DMS53 treated with DMSO at 0.1 percent for 48 hours (cell line): ENCODE data around the gene ABCC8.

Experiments used
- DNase-seq: peaks from one replicate; lab custom pipeline; 2025; ENCODE audit not compliant: unreplicated experiment; lab: John Stamatoyannopoulos, UW

The ABCC8 gene

DNA sequence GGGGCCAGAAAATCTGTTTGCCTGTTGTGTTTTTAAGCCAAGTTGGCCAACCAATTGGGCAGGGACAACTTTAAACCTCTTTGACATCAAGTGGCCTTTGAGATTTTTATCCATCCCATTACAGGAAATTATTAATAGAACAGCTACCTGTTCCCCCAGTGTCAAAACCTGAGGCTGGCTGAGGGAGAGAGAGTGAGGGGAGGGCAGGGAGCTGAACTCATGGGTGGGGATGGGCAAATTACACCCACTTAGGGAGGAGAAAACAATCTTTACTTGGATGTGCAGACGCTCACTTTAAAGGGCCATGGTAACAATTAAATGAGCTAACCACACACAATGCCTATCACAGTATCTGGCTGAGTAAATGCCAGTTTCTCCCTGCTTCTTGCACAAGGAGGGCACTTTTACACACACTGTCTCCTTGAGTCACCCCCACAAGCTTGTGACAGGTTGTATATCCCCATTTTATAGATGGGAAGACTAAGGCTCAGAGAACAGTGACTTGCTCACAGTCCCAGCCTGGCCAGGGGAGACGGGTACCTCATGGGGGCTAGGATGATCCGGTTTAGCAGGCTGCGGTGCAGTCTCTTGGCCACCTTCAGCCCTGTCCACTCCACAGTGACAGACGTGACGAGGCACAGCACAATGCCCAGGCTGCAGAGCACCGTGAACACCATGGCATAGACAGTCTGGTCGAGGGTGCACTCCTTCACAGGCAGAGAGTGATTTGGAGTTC lies 70.4 kb downstream of the ABCC8 start:
- no peak for DNase-seq

DNA sequence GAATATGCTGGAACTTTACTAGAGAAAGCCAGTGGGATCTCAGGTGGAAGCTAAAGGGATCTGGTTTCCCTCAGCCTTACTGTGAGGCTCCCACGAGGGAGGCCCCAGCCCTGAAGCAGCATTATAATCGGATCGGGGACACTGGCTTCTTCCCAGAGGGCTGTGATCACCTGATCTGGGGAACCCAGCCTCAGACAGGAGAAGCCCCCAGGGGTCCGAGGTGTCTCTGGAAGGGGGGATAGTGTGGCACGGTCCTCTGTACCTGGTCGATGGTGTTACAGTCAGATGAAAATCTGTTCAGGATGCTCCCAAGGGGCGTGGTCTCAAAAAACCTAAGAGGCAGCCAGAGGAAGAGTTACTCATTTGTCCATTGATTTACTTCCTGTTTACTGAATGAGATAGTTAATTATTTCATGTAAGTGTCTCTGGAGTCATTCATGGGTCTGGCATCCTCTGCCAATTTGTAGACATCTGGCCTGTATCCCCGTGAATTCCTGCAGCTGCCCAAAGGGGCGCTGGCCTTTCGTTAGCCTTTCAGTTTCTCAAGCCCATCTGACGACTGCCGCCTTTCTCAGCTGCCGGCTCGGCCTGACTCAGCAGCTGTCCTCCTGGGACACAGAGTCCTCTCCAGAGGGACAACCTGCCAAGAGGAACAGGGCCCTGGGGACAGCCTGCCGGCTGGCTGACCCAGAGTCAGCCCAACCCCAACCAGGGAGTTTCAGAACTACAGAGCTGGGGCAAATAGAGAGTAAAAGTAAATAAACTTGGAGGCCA lies 71.2 kb downstream of the ABCC8 start:
- DNase-seq, result peak; percentile 91

DNA sequence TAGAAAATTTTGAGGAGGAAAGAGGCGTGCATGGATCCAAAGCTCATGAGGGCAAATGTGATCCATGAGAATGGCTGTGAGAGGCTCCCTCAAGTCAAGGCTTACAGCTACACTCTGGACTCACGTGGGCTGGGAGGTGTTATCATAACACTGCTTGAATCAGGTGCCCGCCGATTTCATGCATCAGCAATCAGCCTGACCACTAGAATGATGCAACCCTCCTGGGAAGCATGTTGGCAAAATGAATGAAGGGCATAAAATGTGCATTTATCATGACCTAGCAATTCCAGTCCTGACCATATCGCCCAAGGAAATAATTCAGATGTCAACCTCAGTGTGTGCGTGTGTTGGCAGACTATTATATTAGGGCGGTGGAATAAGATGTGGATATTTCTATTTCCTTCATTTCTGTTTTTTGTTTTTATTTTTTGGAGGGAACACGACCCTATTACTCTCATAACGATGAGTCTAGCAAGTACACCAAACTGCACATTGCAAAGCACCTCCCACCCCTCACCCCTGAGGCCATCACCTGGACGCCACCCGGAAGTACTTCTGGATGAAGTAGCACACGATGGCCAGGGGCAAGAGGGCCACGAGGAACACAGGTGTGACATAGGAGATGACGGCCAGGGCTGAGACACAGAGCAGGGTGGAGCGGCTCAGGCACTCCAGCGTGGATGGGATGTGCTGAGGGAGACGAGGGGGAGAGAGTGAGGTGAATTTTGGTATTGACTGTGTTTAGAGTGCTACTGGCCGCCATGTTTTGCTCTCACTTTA lies 72.5 kb downstream of the ABCC8 start:
- DNase-seq, result no peak

DNA sequence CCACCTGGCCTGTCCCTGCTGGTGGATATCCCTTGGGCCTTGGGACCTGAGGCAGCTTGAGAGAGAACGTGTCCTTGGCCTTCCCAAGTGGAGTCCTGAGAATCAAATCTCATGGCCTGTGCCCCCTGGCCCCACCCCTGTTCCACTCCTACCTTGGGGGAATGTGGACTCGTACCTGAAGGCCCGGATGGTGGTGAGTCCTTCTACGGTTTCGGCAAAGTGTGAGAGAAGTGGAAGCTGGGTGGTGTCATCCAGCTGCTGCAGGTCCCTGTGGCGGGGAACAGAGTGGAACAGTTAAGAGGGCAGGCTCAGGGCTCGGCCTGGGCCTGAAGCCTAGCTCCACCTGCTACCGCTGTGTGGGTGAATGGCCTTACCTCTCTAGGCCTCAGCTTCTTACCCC lies 74.2 kb downstream of the ABCC8 start:
- DNase-seq, result no peak

DNA sequence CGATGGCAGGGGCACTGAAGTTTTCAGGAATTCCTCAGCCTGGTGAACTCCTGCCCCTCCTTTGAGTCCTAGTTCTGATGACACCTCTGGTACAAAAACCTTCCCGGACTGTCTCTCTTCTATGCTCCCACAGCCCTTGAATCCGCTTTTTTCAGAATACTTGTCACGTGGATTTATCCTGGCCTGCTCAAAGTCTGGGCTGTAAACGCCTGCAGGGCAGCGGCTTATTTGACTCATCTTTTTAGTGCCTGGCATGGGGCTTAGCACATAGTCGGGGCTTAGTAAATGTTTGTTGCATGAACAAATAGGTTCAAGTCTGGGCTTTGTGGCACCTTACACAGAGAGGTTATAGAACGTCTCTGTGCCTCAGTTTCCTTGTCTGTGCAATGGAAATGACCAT lies 74.8 kb downstream of the ABCC8 start:
- DNase-seq, result no peak

DNA sequence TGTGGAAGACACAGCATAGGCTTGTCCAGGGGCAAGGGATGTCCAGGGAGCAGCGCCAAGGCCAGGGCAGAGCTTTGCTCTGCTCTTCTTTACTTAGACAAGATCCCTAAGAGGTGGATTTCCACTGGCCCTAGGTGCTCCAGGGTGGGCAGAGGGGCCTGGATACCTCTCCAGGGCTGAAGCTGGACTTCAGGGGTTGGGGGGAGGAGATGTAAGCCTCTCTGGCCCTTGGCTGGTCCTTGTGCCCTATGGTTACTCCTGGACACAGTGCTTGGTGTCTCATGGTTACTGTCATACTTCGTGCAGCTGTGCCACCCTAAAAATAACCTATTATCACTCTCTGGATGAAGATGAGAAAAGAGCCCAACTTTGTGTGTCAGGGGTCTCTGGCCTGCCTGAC lies 75.3 kb downstream of the ABCC8 start:
- DNase-seq, result no peak

DNA sequence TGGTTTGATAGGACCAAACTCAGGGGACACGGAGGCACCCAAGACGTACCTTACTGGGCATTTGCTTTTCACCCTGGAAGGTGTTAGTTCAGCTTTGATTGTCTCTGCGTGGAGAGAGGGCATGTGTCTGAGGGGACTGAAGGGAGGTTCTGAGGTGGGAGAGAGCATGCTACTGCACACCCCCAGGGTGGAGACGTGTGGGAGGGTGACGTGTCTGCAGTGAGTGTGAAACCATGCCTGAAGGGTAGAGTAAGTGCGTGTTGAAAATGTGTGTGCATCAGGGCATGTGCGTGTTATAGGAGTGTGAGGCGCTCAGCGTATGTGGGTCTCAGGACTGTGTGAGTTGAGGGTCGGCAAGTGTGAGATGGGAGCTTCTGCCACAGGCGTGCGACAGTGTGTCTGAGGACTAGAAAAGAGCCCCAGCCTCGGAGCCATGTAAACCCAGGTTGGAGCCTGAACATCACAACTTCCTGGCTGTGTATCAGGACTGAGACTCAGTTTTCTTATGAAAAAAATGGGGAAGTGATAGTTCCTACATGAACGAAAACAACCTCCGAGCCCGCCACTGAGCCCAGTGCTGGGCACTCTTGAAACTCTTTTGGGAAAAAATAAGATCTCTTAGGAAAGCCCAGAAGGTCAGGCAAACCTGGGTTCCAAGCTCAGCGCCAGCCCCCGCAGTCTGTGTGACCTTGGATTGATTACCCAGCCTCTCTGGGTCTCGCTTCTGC lies 76.4 kb downstream of the ABCC8 start:
- no peak for DNase-seq

DNA sequence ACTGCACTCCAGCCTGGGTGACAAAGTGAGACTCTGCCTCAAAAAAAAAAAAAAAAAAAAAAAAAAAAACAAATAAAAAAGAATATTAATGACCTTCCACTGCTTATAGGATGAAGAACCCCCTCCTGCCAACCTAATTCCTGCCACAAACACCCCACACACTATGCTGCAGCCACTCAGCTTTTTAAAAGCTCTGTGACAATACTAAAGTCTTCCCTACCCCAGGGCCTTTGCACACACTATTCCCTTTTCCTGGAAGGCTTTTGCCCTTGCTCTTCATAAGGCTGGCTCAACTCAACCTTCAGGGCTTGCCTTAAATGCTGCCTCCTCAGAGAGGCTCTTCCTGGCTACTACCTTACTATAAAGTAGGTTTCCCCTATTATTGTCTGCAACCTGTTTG lies 77.4 kb downstream of the ABCC8 start:
- DNase-seq, result no peak

DNA sequence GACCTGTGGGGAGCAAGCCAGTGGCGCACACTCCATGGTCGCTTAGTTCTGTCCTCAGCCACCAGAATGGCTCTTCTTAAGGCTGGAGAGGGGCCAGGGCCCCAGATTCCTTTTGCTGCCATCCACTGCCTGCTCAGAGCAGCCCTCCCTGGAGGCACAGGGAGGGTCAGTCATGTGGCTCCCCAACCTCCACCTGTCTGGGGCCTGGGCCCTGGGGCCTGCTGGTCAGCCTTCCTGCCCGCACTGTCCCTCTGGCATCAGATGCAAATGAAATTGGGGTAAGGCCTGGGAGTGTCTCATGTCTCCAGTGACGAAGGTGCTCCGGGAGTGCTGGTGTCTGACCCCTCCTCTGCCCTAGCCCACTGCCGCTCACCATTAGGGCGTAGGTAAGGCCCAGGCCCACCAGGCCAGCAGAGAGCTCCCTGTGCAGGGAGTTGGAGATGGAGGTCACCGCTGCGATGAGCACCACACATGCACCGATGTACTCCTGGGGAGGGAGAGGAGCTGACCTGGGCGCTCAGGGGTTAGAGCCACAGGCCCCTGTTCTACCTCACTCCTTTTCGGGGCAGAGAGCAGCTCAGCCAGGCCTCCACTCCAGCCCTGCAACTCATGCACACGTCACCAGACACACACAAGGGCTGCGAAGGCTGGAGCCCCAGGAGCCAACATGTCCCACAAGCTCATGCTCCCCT lies 79.2 kb downstream of the ABCC8 start:
- DNase-seq, result no peak

DNA sequence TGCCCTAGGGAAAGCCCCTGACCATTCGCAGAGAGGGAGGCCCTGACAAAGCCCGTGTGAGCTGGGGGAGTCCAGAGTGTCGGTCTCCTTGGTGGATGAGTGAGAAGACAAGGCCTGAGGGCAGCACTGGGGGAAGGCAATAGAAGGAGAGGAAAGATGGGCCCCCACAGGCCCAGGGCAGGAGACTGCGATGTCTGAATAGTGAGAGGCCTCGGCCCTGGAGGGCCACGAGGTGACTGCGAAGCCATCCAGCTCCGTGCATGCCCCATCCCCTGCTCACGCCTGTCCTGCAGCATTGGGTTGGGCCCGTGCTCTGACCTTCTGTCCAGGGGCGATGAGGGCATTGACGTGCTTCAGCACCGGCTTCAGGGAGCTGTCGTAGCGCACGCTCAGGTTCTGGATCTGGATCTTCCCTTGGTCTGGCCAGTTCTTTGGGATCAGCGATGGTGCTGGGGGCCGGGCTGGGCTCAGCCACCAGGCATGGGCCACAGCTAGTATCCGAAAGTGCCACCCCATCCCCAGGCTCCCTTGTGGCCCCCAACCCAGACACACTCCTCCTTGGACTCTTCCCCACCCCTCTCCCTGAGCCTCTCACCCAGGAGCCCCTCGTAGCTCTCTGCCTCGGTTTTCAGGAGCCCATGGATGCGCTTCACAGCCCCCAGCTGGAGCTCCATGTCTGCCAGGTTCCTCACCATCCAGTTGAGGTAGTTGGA lies 79.9 kb downstream of the ABCC8 start:
- DNase-seq, result no peak

DNA sequence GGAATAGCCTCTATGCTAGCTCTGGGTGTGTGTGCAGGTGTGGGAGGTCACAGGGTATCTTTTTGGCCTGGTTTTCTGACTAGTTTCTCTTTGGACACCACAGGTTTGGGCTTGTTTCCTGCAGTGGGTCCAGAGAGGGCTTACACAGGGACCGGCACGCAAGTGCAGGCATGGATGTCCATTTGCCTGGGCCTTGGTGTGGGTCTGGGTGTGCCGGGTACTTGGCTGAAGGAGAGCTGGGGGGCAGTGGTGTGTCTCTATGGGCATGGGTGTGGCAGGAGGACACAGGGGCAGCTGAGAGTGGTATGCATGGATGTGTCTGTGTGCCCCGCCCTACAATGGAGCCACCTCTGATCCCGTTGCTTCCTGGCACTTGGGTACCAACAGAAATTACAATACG lies 80.7 kb downstream of the ABCC8 start:
- no peak for DNase-seq

DNA sequence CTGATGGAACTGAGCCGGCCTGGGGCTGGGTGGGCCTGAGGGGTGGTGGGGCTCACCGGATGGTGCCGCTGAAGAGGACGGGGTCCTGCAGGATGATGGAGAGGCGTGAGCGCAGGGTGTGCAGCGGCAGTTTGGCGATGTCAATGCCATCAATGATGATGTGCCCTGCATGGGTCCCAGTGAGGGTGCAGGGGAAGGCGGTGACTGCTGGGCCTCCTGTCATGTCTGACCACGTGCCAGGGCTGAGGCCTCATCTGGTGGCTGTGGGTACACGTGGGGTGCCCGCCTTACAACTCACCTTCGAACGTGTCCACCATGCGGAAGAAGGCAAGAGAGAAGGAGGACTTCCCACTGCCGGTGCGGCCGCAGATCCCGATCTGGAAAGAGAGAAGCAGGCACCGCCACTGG lies 81.1 kb downstream of the ABCC8 start:
- DNase-seq, result no peak

DNA sequence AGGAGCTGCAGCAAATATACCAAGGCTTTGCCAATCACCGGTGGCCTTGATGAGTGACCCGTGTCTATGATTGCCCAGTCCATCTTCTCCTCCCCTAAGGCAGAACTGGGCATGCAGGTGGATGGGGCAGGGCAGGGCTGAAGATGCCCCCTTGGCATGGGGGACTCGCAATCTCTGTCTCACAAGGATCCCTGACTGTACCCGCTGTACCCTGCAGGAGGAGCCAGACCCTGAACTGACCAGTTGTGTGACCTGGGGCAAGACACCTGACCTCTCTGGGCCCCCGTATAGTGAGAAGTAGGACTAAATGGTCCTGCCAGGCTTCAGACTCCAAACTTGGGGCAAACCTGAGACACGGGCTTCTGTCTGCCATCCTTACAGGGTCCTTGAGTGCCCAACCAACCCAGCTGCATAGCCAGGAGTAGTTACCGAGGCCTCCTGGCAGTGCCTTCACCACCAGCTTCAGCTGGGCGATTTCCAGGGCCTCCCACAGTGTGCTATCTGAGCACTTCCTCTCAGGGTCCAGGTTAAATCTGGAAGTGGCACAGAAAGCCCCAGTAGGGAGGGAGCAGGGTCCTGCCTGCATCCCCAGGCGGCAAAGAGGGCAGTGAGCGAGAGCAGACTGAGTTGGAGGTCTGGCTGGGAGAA lies 81.8 kb downstream of the ABCC8 start:
- no peak for DNase-seq

DNA sequence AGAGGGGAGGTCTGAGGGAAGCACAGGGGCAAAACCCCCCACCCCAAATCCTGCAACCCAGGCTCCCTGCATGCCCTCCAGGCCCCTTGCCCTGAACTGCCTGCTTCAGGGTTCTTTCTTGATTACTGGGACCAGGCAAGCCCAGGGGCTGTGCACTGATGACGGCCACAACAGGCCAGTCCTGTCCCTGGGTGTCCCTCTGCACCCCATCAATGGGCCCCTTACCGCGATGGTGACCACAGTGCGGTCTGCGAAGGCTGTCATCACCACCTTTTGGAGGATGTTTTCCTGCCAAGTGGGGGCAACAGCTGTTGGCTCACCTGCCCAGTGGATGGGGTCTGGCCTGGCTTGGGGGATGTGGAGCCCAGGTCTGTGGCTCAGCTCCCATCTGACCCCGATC lies 83.2 kb downstream of the ABCC8 start:
- no peak for DNase-seq

DNA sequence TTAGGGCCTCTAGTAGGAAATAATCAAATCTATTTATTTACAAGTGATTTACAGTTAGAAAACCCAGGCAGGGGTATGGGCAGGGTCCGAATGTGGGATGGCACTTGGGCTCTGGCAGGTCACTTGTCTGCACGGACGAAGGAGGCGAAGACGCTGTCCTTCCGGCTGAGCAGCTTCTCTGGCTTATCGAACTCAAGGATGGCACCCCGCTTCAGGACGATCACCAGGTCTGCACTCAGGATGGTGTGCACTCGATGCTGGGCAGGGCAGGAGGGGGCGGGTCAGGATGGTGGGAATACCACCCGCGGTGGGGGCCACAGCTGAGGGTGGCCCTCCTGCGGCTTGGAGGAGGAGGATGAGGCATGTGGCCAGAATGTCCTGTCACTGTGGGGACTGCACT lies 83.8 kb downstream of the ABCC8 start:
- DNase-seq, result no peak

DNA sequence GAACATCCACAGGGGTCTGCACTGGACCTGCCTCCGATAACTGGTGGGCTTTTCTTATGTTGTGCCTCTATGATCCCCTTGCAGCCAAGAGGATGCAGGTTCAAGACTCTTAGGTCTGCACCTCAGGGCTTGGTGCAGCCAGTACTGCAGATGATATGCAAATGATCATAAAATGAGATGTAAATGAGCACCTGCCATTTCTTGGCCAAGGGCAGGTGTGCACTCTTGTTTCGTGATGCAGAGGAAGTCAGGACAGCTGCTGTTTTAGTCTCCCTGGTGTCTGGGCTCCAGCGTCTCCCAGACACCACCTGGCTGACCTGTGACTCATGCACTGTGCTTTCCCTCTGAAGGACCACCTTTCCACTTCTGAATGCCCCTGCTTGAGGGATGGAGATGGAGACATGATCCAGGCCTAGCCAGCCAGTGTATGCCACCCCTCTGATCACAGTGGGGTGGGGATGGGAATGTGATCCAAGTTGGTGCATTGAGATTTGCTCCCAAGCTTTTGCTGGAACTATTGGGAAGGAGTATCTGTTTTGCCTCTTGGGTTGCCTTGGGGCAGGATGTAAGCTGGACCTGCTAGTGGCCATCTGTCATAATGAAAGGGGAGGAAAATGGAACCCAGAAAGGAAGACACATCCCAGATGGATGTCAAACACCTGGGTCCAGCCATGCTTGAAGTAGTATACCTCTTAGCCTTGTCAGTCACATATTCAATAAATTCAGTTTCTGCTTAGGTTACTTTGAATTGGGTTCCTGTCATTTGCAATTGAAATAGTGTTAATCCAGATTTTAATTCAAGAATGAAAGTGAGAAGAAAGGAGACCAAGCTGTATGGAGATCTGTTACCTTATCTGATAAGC lies 84.9 kb downstream of the ABCC8 start:
- DNase-seq, result peak; percentile 92

DNA sequence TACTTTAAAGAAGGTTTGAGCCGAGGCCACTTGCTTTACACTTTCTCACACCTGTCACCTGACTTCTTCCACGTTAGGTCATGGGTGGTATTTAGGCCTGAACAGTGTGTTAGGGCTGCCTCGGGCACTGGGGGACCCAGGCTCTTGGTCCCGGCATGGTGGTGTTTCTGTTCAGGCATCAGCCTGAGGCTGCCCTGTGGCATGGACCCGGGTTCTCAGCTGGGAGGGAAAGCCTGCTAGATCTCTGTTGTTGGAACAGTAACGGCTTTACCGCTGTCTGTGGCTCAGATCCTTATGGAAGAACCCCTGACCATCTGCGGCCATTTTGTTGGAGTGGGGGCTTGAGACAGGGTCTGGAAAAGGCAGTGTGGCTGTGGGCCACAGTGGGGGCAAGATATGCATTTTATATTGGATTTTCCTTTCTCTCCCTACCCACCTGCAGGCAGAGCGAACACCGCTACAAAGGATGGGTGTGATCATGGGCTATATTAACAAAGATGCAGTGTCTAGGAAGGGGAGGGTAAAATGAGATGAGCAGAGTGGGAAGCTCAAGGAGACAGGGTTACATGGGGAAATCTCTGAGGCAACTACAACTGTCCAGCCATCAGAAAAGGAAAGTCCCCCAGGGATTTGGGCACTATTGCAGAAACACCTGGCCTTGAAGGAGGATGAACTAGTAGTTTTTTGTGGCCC lies 86.5 kb downstream of the ABCC8 start:
- no peak for DNase-seq
